ENCODE measurements around the gene OTUD4.

Gene OTUD4

DNA sequence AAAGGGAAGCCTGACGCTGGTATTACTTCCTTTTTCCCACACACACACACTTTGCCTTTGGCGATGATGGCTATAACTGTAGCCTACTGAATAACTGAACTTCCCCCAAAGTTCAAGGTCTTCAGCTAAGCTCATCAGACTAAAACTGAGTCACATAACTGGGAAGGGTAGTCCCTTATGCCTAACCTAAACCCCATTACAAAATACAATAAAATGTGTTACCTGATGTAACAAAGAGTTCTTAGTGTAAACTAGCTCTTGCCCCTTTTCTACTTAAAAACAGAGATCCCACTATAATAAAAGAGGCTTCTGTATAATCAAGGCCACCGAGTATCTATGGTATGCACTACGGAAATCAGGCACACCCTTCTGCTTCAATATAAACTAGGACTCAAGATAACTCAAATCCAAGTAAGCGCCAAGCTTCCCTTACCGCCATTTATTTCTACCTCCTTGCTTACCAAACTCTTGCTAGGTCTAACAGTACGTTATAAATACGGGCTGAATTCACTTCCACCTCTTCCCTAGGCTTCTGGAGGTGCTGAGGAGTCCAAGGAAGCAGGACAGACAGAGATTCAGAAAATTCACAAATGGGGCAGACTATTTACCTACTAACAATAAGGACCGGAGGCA is 2.4 kb downstream of the OTUD4 start:
- TF ChIP-seq ZNF2 (tag by site-specific recombination; IDR thresholded peaks at IDR 0.05) (no peak), ZNF335 (tag by site-specific recombination; conservative IDR thresholded peaks at IDR 0.05) (peak; percentile 92)
- TF ChIP-seq, protein P1, sequence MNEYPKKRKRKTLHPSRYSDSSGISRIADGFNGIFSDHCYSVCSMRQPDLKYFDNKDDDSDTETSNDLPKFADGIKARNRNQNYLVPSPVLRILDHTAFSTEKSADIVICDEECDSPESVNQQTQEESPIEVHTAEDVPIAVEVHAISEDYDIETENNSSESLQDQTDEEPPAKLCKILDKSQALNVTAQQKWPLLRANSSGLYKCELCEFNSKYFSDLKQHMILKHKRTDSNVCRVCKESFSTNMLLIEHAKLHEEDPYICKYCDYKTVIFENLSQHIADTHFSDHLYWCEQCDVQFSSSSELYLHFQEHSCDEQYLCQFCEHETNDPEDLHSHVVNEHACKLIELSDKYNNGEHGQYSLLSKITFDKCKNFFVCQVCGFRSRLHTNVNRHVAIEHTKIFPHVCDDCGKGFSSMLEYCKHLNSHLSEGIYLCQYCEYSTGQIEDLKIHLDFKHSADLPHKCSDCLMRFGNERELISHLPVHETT (tag by site-specific recombination; IDR thresholded peaks at IDR 0.05) = no peak
- CTCF ChIA-PET = no interaction called here
- H3K27ac ChIP-seq (ENCODE audit: extremely low read depth, low read depth, low read length) = no peak overlapping the region; the same call in 1 of the 2 replicates
- POLR2A ChIA-PET = no interaction called here
- H3K4me1 ChIP-seq (ENCODE audit: control insufficient read depth, insufficient read depth, low read length) = no peaks in the 10 kb centered on the region; the same call in 1 of the 2 replicates
- H3K36me3 ChIP-seq (ENCODE audit: control insufficient read depth in 2 of 2, insufficient read depth in 1 of 2, low read length in 2 of 2) = peaks cover 6 to 13% of the 10 kb centered on the region in 2 experiments; a peak in 2 of 3 replicates
- H3K4me3 ChIP-seq (ENCODE audit: low read depth, low read length) = peak overlapping the region; percentile 66
- H3K9me3 ChIP-seq (ENCODE audit: control insufficient read depth, insufficient read depth, low read depth, low read length) = no peaks in the 10 kb centered on the region

DNA sequence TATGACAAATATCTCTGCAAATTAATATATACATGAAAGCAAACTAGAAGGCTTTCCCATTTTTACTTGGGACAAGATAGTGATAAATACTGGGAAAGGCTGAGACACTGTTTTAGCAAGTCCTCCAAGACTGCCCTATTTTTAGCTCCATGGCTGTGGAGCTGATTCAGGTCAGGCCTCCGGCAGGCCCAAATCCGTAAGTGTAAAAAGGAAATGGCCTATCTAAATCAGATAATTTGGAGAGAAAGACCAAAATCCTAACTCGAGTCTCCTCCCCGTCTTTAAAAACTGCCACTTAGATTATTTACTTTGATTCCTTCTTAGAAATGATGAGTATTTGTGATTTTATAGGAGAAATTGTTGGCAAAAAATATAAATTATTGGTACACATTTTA is 2.9 kb downstream of the OTUD4 start:
- TF ChIP-seq ZNF560 (tag by site-specific recombination; IDR thresholded peaks at IDR 0.05; ENCODE audit: borderline replicate concordance) (no peak), ZNF76 (tag by site-specific recombination; IDR thresholded peaks at IDR 0.05; ENCODE audit: borderline replicate concordance, low read depth) (no peak), ZNF837 (tag by site-specific recombination; IDR thresholded peaks at IDR 0.05) (no peak), ZNF48 (tag by site-specific recombination; IDR thresholded peaks at IDR 0.05) (no peak), SETDB1 (IDR thresholded peaks at IDR 0.05; ENCODE audit: insufficient read length, low read length) (no peak), ZNF433 (tag by site-specific recombination; IDR thresholded peaks at IDR 0.05; ENCODE audit: low read depth) (no peak), REPIN1 (tag by site-specific recombination; IDR thresholded peaks at IDR 0.05; ENCODE audit: low read depth) (no peak), ZNF121 (tag by site-specific recombination; IDR thresholded peaks at IDR 0.05) (no peak), ZFP69B (tag by site-specific recombination; IDR thresholded peaks at IDR 0.05) (no peak), GLIS1 (tag by site-specific recombination; IDR thresholded peaks at IDR 0.05) (no peak), ZNF585B (tag by site-specific recombination; IDR thresholded peaks at IDR 0.05) (no peak), KLF1 (tag by site-specific recombination; IDR thresholded peaks at IDR 0.05) (no peak), ZNF37A (tag by site-specific recombination; IDR thresholded peaks at IDR 0.05) (no peak)
- TF ChIP-seq, protein P2, sequence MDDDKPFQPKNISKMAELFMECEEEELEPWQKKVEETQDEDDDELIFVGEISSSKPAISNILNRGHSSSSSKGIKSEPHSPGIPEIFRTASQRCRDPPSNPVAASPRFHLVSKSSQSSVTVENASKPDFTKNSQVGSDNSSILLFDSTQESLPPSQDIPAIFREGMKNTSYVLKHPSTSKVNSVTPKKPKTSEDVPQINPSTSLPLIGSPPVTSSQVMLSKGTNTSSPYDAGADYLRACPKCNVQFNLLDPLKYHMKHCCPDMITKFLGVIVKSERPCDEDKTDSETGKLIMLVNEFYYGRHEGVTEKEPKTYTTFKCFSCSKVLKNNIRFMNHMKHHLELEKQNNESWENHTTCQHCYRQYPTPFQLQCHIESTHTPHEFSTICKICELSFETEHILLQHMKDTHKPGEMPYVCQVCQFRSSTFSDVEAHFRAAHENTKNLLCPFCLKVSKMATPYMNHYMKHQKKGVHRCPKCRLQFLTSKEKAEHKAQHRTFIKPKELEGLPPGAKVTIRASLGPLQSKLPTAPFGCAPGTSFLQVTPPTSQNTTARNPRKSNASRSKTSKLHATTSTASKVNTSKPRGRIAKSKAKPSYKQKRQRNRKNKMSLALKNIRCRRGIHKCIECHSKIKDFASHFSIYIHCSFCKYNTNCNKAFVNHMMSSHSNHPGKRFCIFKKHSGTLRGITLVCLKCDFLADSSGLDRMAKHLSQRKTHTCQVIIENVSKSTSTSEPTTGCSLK (tag by site-specific recombination; IDR thresholded peaks at IDR 0.05) = no peak
- TF ChIP-seq, protein P3, sequence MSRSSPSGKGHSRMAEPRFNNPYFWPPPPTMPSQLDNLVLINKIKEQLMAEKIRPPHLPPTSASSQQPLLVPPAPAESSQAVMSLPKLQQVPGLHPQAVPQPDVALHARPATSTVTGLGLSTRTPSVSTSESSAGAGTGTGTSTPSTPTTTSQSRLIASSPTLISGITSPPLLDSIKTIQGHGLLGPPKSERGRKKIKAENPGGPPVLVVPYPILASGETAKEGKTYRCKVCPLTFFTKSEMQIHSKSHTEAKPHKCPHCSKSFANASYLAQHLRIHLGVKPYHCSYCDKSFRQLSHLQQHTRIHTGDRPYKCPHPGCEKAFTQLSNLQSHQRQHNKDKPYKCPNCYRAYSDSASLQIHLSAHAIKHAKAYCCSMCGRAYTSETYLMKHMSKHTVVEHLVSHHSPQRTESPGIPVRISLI (tag by site-specific recombination; IDR thresholded peaks at IDR 0.05) = no peak
- TF ChIP-seq, protein P4, sequence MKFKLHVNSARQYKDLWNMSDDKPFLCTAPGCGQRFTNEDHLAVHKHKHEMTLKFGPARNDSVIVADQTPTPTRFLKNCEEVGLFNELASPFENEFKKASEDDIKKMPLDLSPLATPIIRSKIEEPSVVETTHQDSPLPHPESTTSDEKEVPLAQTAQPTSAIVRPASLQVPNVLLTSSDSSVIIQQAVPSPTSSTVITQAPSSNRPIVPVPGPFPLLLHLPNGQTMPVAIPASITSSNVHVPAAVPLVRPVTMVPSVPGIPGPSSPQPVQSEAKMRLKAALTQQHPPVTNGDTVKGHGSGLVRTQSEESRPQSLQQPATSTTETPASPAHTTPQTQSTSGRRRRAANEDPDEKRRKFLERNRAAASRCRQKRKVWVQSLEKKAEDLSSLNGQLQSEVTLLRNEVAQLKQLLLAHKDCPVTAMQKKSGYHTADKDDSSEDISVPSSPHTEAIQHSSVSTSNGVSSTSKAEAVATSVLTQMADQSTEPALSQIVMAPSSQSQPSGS (tag by site-specific recombination; IDR thresholded peaks at IDR 0.05; ENCODE audit: low read depth) = no peak
- TF ChIP-seq, protein P5, sequence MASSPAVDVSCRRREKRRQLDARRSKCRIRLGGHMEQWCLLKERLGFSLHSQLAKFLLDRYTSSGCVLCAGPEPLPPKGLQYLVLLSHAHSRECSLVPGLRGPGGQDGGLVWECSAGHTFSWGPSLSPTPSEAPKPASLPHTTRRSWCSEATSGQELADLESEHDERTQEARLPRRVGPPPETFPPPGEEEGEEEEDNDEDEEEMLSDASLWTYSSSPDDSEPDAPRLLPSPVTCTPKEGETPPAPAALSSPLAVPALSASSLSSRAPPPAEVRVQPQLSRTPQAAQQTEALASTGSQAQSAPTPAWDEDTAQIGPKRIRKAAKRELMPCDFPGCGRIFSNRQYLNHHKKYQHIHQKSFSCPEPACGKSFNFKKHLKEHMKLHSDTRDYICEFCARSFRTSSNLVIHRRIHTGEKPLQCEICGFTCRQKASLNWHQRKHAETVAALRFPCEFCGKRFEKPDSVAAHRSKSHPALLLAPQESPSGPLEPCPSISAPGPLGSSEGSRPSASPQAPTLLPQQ (tag by site-specific recombination; IDR thresholded peaks at IDR 0.05) = no peak
- Histone ChIP-seq H3K36me3 (ENCODE audit: control insufficient read depth in 2 of 2, insufficient read depth in 1 of 2, low read length in 2 of 2) (peaks cover 6 to 16% of the 10 kb centered on the region in 2 experiments; a peak in 2 of 3 replicates), H3K9me3 (ENCODE audit: control insufficient read depth, insufficient read depth, low read depth, low read length) (no peaks in the 10 kb centered on the region), H3K27ac (ENCODE audit: extremely low read depth, low read depth, low read length) (no peak overlapping the region; the same call in 1 of the 2 replicates), H3K4me3 (ENCODE audit: low read depth, low read length) (peak overlapping the region; percentile 66), H3K4me1 (ENCODE audit: control insufficient read depth, insufficient read depth, low read length) (no peaks in the 10 kb centered on the region; the same call in 1 of the 2 replicates)
- POLR2A ChIA-PET = no interaction called here
- CTCF ChIA-PET = interaction anchor here (0.6 to 0.7 kb wide), 2 partner anchors 383 to 567 kb away, joined by 3 read pairs; no protein-coding TSS in a partner anchor
